OCI-LY3 (cell line): Measurements from ENCODE around the gene ANKK1.

Source experiments
- CTCF ChIP-seq: fragments of 200-600, 300-600 bp; sonication (generic); IDR thresholded peaks from 2 replicates; pipeline ENCODE4 v1.5.1; 2014; ENCODE audit warnings: antibody characterized with exemption, low read length, low read depth
- EZH2phosphoT487 ChIP-seq: fragments of 200-600 bp; shearing (Covaris generic); IDR thresholded peaks from 2 replicates; pipeline ENCODE4 v1.6.1; 2018; ENCODE audit warnings: antibody characterized with exemption, mixed run types, low read depth

- no peak for TF ChIP-seq CTCF
- no peak for TF ChIP-seq EZH2phosphoT487
Observed at GRCh38 chr11:113415343-113415742, 27.8 kb downstream of the ANKK1 start.
